NCI-H345 treated with DMSO at 0.1 percent for 48 hours (cell line): ENCODE measurements around the gene NOC2L.

ENCODE experiments used
- DNase-seq: peaks from one replicate; lab custom pipeline; 2025; ENCODE audit not compliant: unreplicated experiment; lab: John Stamatoyannopoulos, UW

Gene NOC2L

GRCh38 chr1:958823-959730 is at the start of gene NOC2L:
Gene NOC2L (minus strand): TSS chr1:959256. CDS start chr1:959240, 16 bp downstream.
- peak; percentile 70 for DNase-seq

DNA sequence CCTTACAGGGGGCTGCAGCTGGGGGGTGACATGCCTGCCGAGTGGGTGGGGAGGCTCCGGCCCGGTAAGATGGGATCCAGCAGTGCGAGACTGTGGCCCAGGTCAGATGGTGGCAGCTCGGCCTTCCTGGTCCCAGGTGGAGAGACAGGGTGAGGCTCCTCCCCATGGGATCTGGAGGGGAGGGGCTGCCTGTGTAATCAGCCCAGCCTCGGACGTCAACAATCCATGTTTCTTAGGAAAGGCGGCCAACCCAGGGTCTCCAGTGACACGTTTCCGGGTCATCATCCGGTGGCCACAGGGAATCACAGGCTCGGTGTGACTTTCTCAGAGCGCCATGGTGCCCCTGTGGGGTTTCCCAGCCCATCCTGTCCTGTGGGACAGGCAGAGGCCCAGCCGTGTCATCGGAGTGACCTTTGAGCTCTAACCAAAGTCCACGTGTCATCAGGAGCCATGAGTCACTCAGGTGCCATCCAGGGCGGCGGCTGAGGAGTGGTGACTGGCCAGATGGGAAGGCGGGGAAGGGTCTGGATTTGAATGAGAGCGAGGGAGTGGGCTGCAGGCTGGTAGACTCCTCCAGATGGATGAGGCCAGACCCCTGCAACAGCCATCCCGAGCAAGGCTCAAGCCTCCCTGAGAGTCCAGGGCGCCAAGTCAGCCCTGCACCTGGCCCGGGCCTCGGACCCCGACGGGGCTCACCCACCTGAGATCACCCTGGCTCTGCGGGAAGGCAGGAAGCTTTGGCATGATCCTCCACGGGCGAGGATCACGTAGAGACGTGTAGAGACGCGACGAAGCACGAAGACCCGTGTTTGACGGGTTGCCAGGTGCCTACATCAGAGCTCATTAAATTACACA is 47.5 kb upstream of the NOC2L start:
- no peak for DNase-seq

DNA sequence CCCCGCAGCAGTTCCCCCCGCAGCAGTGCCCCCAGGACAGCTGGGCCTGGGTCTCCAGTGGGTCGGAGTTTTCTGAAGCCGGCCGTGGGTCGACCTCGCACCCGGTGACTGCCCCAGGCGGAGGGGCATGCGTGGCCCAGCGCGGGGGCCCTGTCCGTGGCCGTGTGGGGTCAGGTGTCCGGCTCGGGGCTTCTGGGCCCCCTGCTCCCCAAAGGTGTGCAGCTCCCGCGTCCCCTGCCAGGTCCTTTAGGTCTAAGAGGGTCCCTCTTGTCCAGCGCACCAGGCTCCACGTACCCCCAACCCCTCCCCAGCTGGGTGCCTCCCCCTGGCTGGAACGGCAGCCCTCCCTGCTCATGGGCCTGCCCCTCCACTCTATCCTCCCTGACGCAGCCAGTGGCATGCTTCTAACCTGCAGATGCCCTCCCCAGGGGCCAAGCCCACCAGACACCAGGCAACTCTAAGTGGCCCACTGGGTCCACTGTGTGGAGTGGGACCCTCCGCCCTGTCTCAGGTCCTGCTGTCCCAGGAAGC is 46.8 kb upstream of the NOC2L start:
- DNase-seq, result no peak

DNA sequence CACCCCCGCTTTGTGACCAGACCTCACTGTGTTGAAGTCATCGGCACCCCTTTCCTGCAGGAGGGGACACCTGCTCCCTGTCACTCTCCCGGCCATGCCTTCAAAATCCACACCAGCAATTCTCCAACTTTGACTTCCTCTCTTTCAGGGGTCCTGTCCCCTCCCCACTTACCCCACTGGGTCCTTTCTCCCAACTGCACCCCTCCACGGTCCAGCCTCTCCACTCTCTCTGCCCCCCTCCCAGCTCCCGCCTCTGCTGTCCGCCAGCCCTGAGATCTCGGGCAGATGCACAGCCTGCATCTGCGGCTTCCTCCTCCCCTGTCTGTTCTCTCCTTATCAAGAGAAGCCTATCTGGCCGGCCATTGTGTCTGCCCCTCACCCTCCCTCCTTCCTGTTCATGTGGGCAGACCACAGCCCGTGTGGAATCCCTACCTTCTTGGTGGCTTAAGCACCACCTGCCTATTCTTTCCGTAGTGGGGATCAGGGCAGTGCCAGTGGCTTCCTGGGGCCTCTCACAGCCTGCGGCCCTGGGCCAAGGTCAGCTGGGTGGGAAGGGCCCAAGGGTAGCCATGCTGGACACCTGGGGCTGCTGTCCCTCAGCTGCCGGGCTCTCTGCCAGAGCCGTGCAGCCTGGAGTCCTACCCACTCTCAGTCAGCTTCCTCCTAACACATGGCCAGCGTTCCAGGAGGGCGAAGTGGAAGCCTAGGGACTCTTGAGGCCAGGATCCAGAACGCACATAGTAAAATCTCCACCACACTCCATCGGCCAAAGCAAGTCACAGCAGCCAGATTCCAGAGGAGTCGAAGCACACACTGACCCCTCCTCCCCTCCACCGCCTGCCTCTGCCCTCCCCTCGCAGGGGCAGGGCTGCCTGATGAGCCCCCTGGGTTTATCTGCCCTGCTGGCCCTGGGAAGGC is 46.0 kb upstream of the NOC2L start:
- DNase-seq, result no peak

GRCh38 chr1:1004420-1004779 is 45.3 kb upstream of the NOC2L start:
- no peak for DNase-seq

GRCh38 chr1:1003618-1004419 is 44.8 kb upstream of the NOC2L start:
- DNase-seq, result no peak

GRCh38 chr1:1001057-1001783 is 42.2 kb upstream of the NOC2L start:
- no peak for DNase-seq

- DNase-seq, result no peak
These were observed 41.5 kb upstream of the NOC2L start for GRCh38 chr1:1000357-1001056.

DNA sequence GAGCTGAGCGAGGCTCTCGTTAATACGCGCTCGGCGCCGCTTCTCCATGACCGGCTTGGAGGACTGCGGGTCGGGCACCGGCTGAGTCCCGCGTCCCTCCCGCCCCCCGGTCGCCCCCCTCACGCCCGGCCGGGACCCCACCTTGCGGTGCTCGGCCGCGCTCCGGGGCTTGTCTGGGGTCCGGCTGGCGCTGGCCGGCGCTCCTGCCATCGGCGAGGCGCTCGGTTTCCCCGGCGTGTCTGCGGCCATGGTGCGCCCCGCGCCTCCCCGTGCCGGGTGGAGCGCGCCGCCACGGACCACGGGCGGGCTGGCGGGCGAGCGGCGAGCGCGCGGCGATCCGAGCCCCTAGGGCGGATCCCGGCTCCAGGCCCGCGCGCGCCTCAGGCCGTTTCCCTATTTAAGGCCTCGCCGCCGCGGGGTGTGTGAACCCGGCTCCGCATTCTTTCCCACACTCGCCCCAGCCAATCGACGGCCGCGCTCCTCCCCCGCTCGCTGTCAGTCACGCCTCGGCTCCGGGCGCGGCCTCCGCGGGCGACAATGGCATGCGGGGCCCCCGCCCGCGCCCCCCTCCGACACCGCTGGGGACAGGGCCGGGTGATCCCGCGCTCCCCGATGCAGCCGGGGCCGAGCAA is 40.8 kb upstream of the NOC2L start, which contains the start of gene HES4:
Gene HES4 (minus strand): TSS at position 373 of the 632 bp plus-strand sequence. CDS start 124 bp downstream, at position 249.
- no peak for DNase-seq

GRCh38 chr1:998995-999724 is 40.1 kb upstream of the NOC2L start:
- no peak for DNase-seq

DNA sequence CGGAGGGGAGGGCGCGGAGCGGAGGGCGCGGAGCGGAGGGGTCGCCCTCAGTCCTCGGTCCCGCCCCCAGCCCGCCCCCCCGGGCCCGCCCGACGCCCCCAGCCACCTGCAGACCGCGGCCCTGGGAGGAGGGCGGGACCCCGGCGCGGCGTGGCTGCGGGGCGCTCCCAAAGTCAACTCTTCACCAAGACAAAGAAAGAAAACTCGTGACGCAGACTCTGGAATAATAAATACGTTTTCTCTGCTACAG is 39.6 kb upstream of the NOC2L start:
- DNase-seq, result no peak

- DNase-seq, result no peak
These were observed 39.1 kb upstream of the NOC2L start for GRCh38 chr1:997993-998744.

DNA sequence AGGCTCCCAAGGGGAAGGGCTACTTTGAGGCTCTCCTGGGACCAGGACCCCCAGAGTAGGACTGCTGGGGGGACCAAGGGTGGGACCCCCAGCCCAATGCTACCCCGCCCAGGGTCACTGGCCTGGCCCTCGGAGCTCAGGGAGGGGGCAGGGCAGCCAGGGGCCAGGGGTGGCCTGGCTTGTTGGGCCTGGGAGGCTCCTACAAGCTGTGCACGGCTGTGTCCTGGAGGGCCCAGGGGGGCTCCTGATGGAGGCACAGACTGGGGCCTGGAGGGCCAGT is 38.6 kb upstream of the NOC2L start:
- no peak for DNase-seq

GRCh38 chr1:996851-997712 is 38.0 kb upstream of the NOC2L start:
- no peak for DNase-seq

DNA sequence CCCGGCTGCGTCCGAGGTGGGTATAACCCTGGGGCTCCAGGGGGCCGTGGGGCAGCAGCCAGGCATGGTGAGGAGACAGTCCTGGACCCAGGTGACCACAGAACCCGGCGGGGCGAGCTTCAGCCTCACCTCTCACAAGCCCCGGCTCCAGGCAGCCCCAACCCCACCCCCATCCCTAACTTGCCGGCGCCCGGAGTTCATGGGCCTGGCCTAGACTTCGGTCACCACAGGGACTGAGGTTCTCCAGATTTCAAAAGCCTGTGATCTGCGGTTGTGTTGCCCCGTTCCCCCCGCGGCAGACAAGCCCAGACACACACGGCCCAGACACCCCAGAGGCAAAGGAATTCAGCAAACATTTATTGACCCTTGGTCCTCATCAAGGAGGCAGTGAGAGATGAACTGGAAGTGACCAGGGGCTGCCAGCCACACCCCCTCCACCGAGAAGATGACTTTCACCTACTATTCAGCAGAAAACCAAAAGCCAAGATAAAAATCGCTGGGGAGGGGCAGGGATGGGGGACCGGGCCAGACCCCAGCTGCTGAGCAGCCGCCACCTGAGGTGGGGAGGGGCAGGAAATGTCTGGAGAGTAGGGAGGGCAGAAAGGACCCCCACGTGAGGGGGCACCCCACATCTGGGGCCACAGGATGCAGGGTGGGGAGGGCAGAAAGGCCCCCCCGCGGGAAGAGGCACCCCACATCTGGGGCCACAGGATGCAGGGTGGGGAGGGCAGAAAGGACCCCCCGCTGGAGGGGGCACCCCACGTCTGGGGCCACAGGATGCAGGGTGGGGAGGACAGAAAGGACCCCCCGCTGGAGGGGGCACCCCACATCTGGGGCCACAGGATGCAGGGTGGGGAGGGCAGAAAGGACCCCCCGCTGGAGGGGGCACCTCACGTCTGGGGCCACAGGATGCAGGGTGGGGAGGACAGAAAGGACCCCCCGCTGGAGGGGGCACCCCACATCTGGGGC is 36.9 kb upstream of the NOC2L start:
- DNase-seq, result no peak
